Neural cell (in vitro differentiated cells): ENCODE measurements around the gene HBQ1. TPM values are rescaled to one million over a fixed set of nuclear protein-coding genes. Genes with fewer than 3 reads are reported as not detected.
"Not testable (repeated sequence)": the region's sequence is repeated elsewhere in the genome, so short reads cannot be mapped to it uniquely, and the experiment has no call there.

ENCODE experiments used
- H2AFZ ChIP-seq: fragments of 200-600, 300-800 bp; sonication (generic), shearing (Covaris generic); 2 replicates; pipeline ENCODE4 v1.6.0; 2014; ENCODE audit warnings: low read depth, mild to moderate bottlenecking, antibody characterized with exemption, low read length, moderate library complexity
- H3F3A ChIP-seq: fragments of 200-600 bp; shearing (Covaris generic); 2 replicates; pipeline ENCODE4 v1.6.1; 2016; ENCODE audit warnings: mild to moderate bottlenecking, moderate library complexity, mixed read lengths, antibody characterized with exemption, low read length; ENCODE audit not compliant: insufficient read depth, poor library complexity, severe bottlenecking
- H3K27ac ChIP-seq: fragments of 200-600, 300-800 bp; sonication (generic), shearing (Covaris generic); 2 replicates; pipeline ENCODE4 v1.5.1; 2014; ENCODE audit warnings: mild to moderate bottlenecking, low read length, moderate library complexity
- H3K27me3 ChIP-seq: fragments of 300-800, 200-600 bp; sonication (generic), shearing (Covaris generic); 2 replicates; pipeline ENCODE4 v1.6.0; 2014; ENCODE audit warnings: mild to moderate bottlenecking, low read depth, low read length, moderate library complexity; ENCODE audit not compliant: insufficient read depth
- H3K36me3 ChIP-seq: fragments of 300-800, 200-600 bp; sonication (generic), shearing (Covaris generic); 2 replicates; pipeline ENCODE4 v1.5.1; 2014; ENCODE audit warnings: mild to moderate bottlenecking, antibody characterized with exemption, low read length, moderate library complexity; ENCODE audit not compliant: insufficient read depth
- H3K4me2 ChIP-seq: fragments of 300-800, 200-600 bp; sonication (generic), shearing (Covaris generic); 2 replicates; pipeline ENCODE4 v1.6.0; 2014; ENCODE audit warnings: mild to moderate bottlenecking, low read length
- H3K4me3 ChIP-seq: fragments of 300-800, 200-600 bp; sonication (generic), shearing (Covaris generic); 2 replicates; pipeline ENCODE4 v1.5.1; 2014; ENCODE audit warnings: mild to moderate bottlenecking, low read length, moderate library complexity
- H3K79me2 ChIP-seq: fragments of 200-600 bp; shearing (Covaris generic); replicated peaks from 2 replicates; pipeline ENCODE4 v1.6.0; 2014; ENCODE audit warnings: mild to moderate bottlenecking, low read length, moderate library complexity; ENCODE audit not compliant: insufficient read depth
- H3K9ac ChIP-seq: fragments of 300-800, 200-600 bp; sonication (generic), shearing (Covaris generic); 2 replicates; pipeline ENCODE4 v1.6.1; 2016; ENCODE audit warnings: mild to moderate bottlenecking, low read length, mixed read lengths
- H3K9me2 ChIP-seq: fragments of 200-600 bp; shearing (Covaris generic); 2 replicates; pipeline ENCODE4 v1.6.1; 2016; ENCODE audit warnings: mild to moderate bottlenecking, low read length, mixed read lengths; ENCODE audit not compliant: insufficient read depth
- H3K9me3 ChIP-seq: fragments of 200-600, 300-800 bp; sonication (generic), shearing (Covaris generic); 2 replicates; pipeline ENCODE4 v1.6.1; 2016; ENCODE audit warnings: mild to moderate bottlenecking, mixed run types, low read length, moderate library complexity, mixed read lengths
- H4K20me1 ChIP-seq: fragments of 200-600 bp; shearing (Covaris generic); 2 replicates; pipeline ENCODE4 v1.6.1; 2016; ENCODE audit warnings: mild to moderate bottlenecking, mixed run types; ENCODE audit not compliant: insufficient read depth
- CTCF ChIP-seq: fragments of 450-650 bp; IDR thresholded peaks from 2 replicates; pipeline ENCODE4 v1.5.1; 2014; ENCODE audit warnings: antibody characterized with exemption, mild to moderate bottlenecking, moderate library complexity; ENCODE audit not compliant: poor library complexity, severe bottlenecking
- EP300 ChIP-seq: fragments of 450-650 bp; conservative IDR thresholded peaks from 2 replicates; pipeline ENCODE4 v1.6.1; 2014; ENCODE audit warnings: antibody characterized with exemption, mild to moderate bottlenecking, moderate library complexity; ENCODE audit not compliant: poor library complexity, severe bottlenecking
- EZH2 ChIP-seq: fragments of 200-600, 300-800 bp; shearing (Covaris generic), sonication (generic); IDR thresholded peaks from 2 replicates; pipeline ENCODE4 v1.6.1; 2014; ENCODE audit warnings: antibody characterized with exemption, low read length, borderline replicate concordance, mild to moderate bottlenecking; ENCODE audit not compliant: insufficient read depth, poor library complexity, severe bottlenecking
- MXI1 ChIP-seq: fragments of 450-650 bp; conservative IDR thresholded peaks from 2 replicates; pipeline ENCODE4 v1.6.1; 2014; ENCODE audit warnings: antibody characterized with exemption, mild to moderate bottlenecking; ENCODE audit not compliant: poor library complexity, severe bottlenecking
- POLR2AphosphoS5 ChIP-seq: IDR thresholded peaks from 2 replicates; pipeline ENCODE4 v1.6.1; 2012
- RAD21 ChIP-seq: fragments of 450-650 bp; conservative IDR thresholded peaks from 2 replicates; pipeline ENCODE4 v1.6.1; 2014; ENCODE audit warnings: antibody characterized with exemption, mild to moderate bottlenecking, moderate library complexity
- REST ChIP-seq: IDR thresholded peaks from 2 replicates; pipeline ENCODE4 v1.6.1; 2012; ENCODE audit warnings: borderline replicate concordance
- SMC3 ChIP-seq: fragments of 450-650 bp; conservative IDR thresholded peaks from 2 replicates; pipeline ENCODE4 v1.6.1; 2014; ENCODE audit warnings: antibody characterized with exemption, mild to moderate bottlenecking, moderate library complexity; ENCODE audit not compliant: poor library complexity
- TAF1 ChIP-seq: IDR thresholded peaks from 2 replicates; pipeline ENCODE4 v1.6.1; 2012; ENCODE audit warnings: low read depth
- polyA plus RNA-seq: library from polyadenylated mRNA; depleted of rRNA; stranded (reverse); fragments of >200 nt; gene quantifications from 2 replicates; pipeline ENCODE4 v1.2.3, GENCODE V29; 2014

The HBQ1 gene
- polyA plus RNA-seq, 1 donor from 2014 or later = 4.5 TPM

- H4K20me1 ChIP-seq, H3K27ac ChIP-seq, H3K79me2 ChIP-seq, H3F3A ChIP-seq, H3K36me3 ChIP-seq, H3K9me2 ChIP-seq, H3K4me2 ChIP-seq, H3K9ac ChIP-seq, H3K4me3 ChIP-seq, H2AFZ ChIP-seq, H3K9me3 ChIP-seq: not testable (repeated sequence)
- H3K27me3 ChIP-seq = peaks cover 66% of the 10 kb centered on the region
Measured at GRCh38 chr16:172374-172941, 7.8 kb upstream of the HBQ1 start, which contains the start of gene HBA2. Gene HBA2, plus strand, starts transcription at chr16:172876. Its CDS starts 37 bp downstream, at chr16:172913.

GRCh38 chr16:173211-173854 lies 6.9 kb upstream of the HBQ1 start:
- H3K9ac ChIP-seq, H3K36me3 ChIP-seq, H3K9me2 ChIP-seq, H3K27ac ChIP-seq, H3F3A ChIP-seq, H4K20me1 ChIP-seq, H3K9me3 ChIP-seq, H3K4me2 ChIP-seq, H2AFZ ChIP-seq, H3K4me3 ChIP-seq, H3K79me2 ChIP-seq: not testable (repeated sequence)
- H3K27me3 ChIP-seq = peaks cover 66% of the 10 kb centered on the region

GRCh38 chr16:173928-174769 lies 6.1 kb upstream of the HBQ1 start:
- H2AFZ ChIP-seq, H3K9ac ChIP-seq, H3K79me2 ChIP-seq, H3K9me3 ChIP-seq, H4K20me1 ChIP-seq, H3K9me2 ChIP-seq, H3F3A ChIP-seq, H3K36me3 ChIP-seq, H3K4me2 ChIP-seq, H3K4me3 ChIP-seq, H3K27ac ChIP-seq: not testable (repeated sequence)
- H3K27me3 ChIP-seq = peaks cover 62% of the 10 kb centered on the region

- no peaks in the 10 kb centered on the region for H3F3A ChIP-seq
- H3K9me2 ChIP-seq = no peaks in the 10 kb centered on the region
- no peaks in the 10 kb centered on the region for H3K36me3 ChIP-seq
- H3K9me3 ChIP-seq = no peaks in the 10 kb centered on the region
- H4K20me1 ChIP-seq = no peaks in the 10 kb centered on the region
- no peak overlapping the region for H3K27ac ChIP-seq
- peaks cover 67% of the 10 kb centered on the region for H3K27me3 ChIP-seq
- H3K4me2 ChIP-seq = no peak overlapping the region
- H3K9ac ChIP-seq = no peak overlapping the region
- TF ChIP-seq POLR2AphosphoS5 (no peak), CTCF (no peak), EZH2 (no peak), MXI1 (no peak), RAD21 (no peak), EP300 (no peak), REST (no peak), SMC3 (no peak), TAF1 (no peak)
- H3K79me2 ChIP-seq = no peaks in the 10 kb centered on the region
- no peak overlapping the region for H2AFZ ChIP-seq
- no peak overlapping the region for H3K4me3 ChIP-seq
Measured at GRCh38 chr16:175011-175949, 5.0 kb upstream of the HBQ1 start.
